ENCODE measurements around the gene SMYD2.

GRCh38 chr1:214310777-214311690 is 30.1 kb downstream of the SMYD2 start:
- TF ChIP-seq GATA3 (IDR thresholded peaks at IDR 0.05; ENCODE audit: low read depth, low read length), result no peak
- no peak for TF ChIP-seq GATA2 (IDR thresholded peaks at IDR 0.05; ENCODE audit: low read depth, low read length)
